GM23338 (cell line): ENCODE results near the gene MRPS31. TPM values are rescaled to one million over a fixed set of nuclear protein-coding genes. Genes with fewer than 3 reads are reported as not detected.

ENCODE experiments used
- ATAC-seq: fragments of 200-7000 bp; cut with Tn5 transposase; 3 replicates; pipeline ENCODE4 v1.9.1; 2020
- DNase-seq: peaks from one replicate; pipeline ENCODE4 v3.0.0-alpha.2; 2015; ENCODE audit warnings: low spot score
- H2AFZ ChIP-seq: fragments of 200-600 bp; sonication (generic); 2 replicates; pipeline ENCODE4 v1.8.0; 2016; ENCODE audit warnings: antibody characterized with exemption, mild to moderate bottlenecking, moderate library complexity
- H3F3A ChIP-seq: fragments of 200-600 bp; sonication (generic); replicated peaks from 2 replicates; pipeline ENCODE4 v1.8.0; 2017; ENCODE audit warnings: antibody characterized with exemption, mixed run types, low read depth
- H3K27ac ChIP-seq: fragments of 200-600 bp; sonication (generic); 2 replicates; pipeline ENCODE4 v1.6.1; 2016; ENCODE audit warnings: low read depth
- H3K27me3 ChIP-seq: fragments of 200-600 bp; sonication (generic); 2 replicates; pipeline ENCODE4 v1.8.0; 2016; ENCODE audit warnings: mild to moderate bottlenecking, mixed run types, moderate library complexity; ENCODE audit not compliant: insufficient read depth
- H3K36me3 ChIP-seq: fragments of 200-600 bp; sonication (generic); 2 replicates; pipeline ENCODE4 v1.8.0; 2016; ENCODE audit warnings: mild to moderate bottlenecking; ENCODE audit not compliant: insufficient read depth
- H3K4me1 ChIP-seq: fragments of 200-600 bp; sonication (generic); 2 replicates; pipeline ENCODE4 v1.8.0; 2016; ENCODE audit warnings: mild to moderate bottlenecking, moderate library complexity; ENCODE audit not compliant: insufficient read depth
- H3K4me2 ChIP-seq: fragments of 200-600 bp; sonication (generic); 2 replicates; pipeline ENCODE4 v1.7.1; 2017; ENCODE audit warnings: mixed run types
- H3K4me3 ChIP-seq: fragments of 200-600 bp; sonication (generic); 2 replicates; pipeline ENCODE4 v1.6.1; 2016; ENCODE audit warnings: mixed run types
- H3K79me2 ChIP-seq: fragments of 200-600 bp; sonication (generic); replicated peaks from 2 replicates; pipeline ENCODE4 v1.8.0; 2017; ENCODE audit warnings: mild to moderate bottlenecking; ENCODE audit not compliant: insufficient read depth
- H3K9me2 ChIP-seq: fragments of 200-600 bp; sonication (generic); 2 replicates; pipeline ENCODE4 v1.8.0; 2017; ENCODE audit not compliant: insufficient read depth
- H4K20me1 ChIP-seq: fragments of 200-600 bp; sonication (generic); replicated peaks from 2 replicates; pipeline ENCODE4 v1.8.0; 2017; ENCODE audit warnings: mild to moderate bottlenecking; ENCODE audit not compliant: insufficient read depth
- H3K27ac Mint-ChIP-seq: 2 replicates; pipeline ENCODE4 v1.8.0; 2020; ENCODE audit warnings: inconsistent platforms, mild to moderate bottlenecking, moderate library complexity, mixed read lengths
- H3K27me3 Mint-ChIP-seq: 3 replicates; pipeline ENCODE4 v1.8.0; 2022; ENCODE audit warnings: low read depth, mild to moderate bottlenecking, moderate library complexity, mixed read lengths, inconsistent platforms; ENCODE audit not compliant: insufficient read depth, poor library complexity
- H3K36me3 Mint-ChIP-seq: 3 replicates; pipeline ENCODE4 v1.8.0; 2021; ENCODE audit warnings: low read depth, mild to moderate bottlenecking, inconsistent platforms, moderate library complexity, mixed read lengths
- H3K4me1 Mint-ChIP-seq: 3 replicates; pipeline ENCODE4 v1.8.0; 2020; ENCODE audit warnings: mild to moderate bottlenecking, inconsistent platforms, mixed read lengths
- H3K4me3 Mint-ChIP-seq: 3 replicates; pipeline ENCODE4 v1.8.0; 2021; ENCODE audit warnings: moderate library complexity, mild to moderate bottlenecking, inconsistent platforms, mixed read lengths
- H3K9me3 Mint-ChIP-seq: 3 replicates; pipeline ENCODE4 v1.8.0; 2020; ENCODE audit warnings: moderate library complexity, mild to moderate bottlenecking, inconsistent platforms, mixed read lengths
- CREB1 ChIP-seq: fragments of 250-450 bp; sonication (Bioruptor Pico); IDR thresholded peaks from 2 replicates; pipeline ENCODE4 v1.5.0; 2020; ENCODE audit warnings: low read depth, mild to moderate bottlenecking, moderate library complexity
- ETS1 ChIP-seq: IDR thresholded peaks from 2 replicates; pipeline ENCODE4 v1.6.1; 2016; ENCODE audit warnings: antibody characterized with exemption
- EZH2 ChIP-seq: fragments of 200-600 bp; sonication (generic); IDR thresholded peaks from one replicate; pipeline ENCODE4 v1.8.0; 2017; ENCODE audit warnings: antibody characterized with exemption, mild to moderate bottlenecking, low read depth; ENCODE audit not compliant: unreplicated experiment
- EZH2phosphoT487 ChIP-seq: fragments of 200-600 bp; sonication (generic); IDR thresholded peaks from one replicate; pipeline ENCODE4 v1.8.1; 2018; ENCODE audit warnings: antibody characterized with exemption; ENCODE audit not compliant: unreplicated experiment
- JUNB ChIP-seq: IDR thresholded peaks from one replicate; pipeline ENCODE4 v1.6.1; 2016; ENCODE audit warnings: antibody characterized with exemption; ENCODE audit not compliant: unreplicated experiment
- NANOG ChIP-seq: IDR thresholded peaks from 2 replicates; pipeline ENCODE4 v1.6.1; 2016; ENCODE audit warnings: antibody characterized with exemption, borderline replicate concordance
- POLR2AphosphoS5 ChIP-seq: IDR thresholded peaks from 2 replicates; pipeline ENCODE4 v1.6.1; 2016; ENCODE audit warnings: antibody characterized with exemption, low read depth
- STAT1 ChIP-seq: IDR thresholded peaks from one replicate; pipeline ENCODE4 v1.6.1; 2016; ENCODE audit warnings: antibody characterized with exemption; ENCODE audit not compliant: unreplicated experiment
- ZNF114 ChIP-seq: fragments of 250-450 bp; sonication (Bioruptor Pico); IDR thresholded peaks from 2 replicates; pipeline ENCODE4 v1.5.0; 2020; ENCODE audit warnings: mild to moderate bottlenecking, moderate library complexity
- ZNF331 ChIP-seq: fragments of 250-450 bp; sonication (Bioruptor Pico); IDR thresholded peaks from 2 replicates; pipeline ENCODE4 v1.5.0; 2020; ENCODE audit warnings: low read depth, mild to moderate bottlenecking, moderate library complexity
- polyA plus RNA-seq: library from polyadenylated mRNA; unstranded; fragments of >200 nt; fragmentation: Nextera tagmentation; extraction: Ambion mirVana; gene quantifications from 2 replicates; pipeline ENCODE4 v1.2.1, GENCODE V29; 2016
- total RNA-seq: library from RNA; depleted of rRNA; stranded (reverse); fragments of >200 nt; shearing (Covaris generic); gene quantifications from 2 replicates; pipeline ENCODE4 v1.2.3, GENCODE V29; 2014
- TF ChIP-seq, protein P1 (sequence below): fragments of 250-450 bp; sonication (Bioruptor Pico); IDR thresholded peaks from 2 replicates; pipeline ENCODE4 v1.5.0; 2020; ENCODE audit warnings: mild to moderate bottlenecking, moderate library complexity
- TF ChIP-seq, protein P2 (sequence below): IDR thresholded peaks from one replicate; pipeline ENCODE4 v1.6.1; 2018; ENCODE audit warnings: antibody characterized with exemption; ENCODE audit not compliant: unreplicated experiment
- TF ChIP-seq, protein P3 (sequence below), 2 experiments: fragments of 200-600 bp in 1 of 2; sonication (generic) in 1 of 2; conservative IDR thresholded peaks; 2 replicates each; pipeline versions ENCODE4 v1.5.1 to v1.6.1; 2016 to 2017; ENCODE audit warnings: antibody characterized with exemption in 2 of 2, low read depth in 2 of 2, mild to moderate bottlenecking in 2 of 2, moderate library complexity in 1 of 2

MRPS31 gene
- total and polyA plus RNA-seq, 2 experiments from 2014 or later, result 26.8 to 62.7 TPM

DNA sequence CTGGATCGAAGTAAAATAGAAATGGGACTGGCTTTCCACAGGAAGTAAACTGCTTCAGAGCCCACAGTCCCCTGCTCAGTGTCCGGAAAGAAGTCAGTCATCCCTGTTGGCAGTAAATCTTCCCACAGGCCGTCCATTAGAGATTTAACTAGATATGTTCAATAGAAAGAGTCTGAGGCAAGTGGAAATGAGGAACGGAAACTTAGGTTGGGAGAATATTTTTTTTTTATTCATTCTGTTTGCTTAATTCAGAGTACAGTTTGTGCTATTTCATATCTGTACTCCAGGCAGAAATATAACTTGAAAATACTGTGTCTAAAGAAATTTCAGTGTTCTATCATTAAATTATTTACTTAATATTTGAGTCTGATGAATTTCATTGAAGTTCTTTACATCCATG is 41.1 kb upstream of the MRPS31 start:
- no peak for ATAC-seq
- peaks cover 63% of the 10 kb centered on the region for H3K36me3 Mint-ChIP-seq
- H3K27ac Mint-ChIP-seq, result no peak overlapping the region
- Histone ChIP-seq H3K9me2 (no peaks in the 10 kb centered on the region), H3K27me3 (no peaks in the 10 kb centered on the region), H3F3A (no peaks in the 10 kb centered on the region), H2AFZ (no peak overlapping the region), H3K79me2 (no peaks in the 10 kb centered on the region), H3K27ac (no peak overlapping the region), H3K4me1 (no peaks in the 10 kb centered on the region), H3K4me2 (no peak overlapping the region), H3K36me3 (no peaks in the 10 kb centered on the region), H4K20me1 (no peaks in the 10 kb centered on the region), H3K4me3 (no peak overlapping the region)
- H3K9me3 Mint-ChIP-seq, result peaks cover 18% of the 10 kb centered on the region; the same call in 2 of the 3 replicates
- TF ChIP-seq POLR2AphosphoS5, result no peak
- no peak for TF ChIP-seq JUNB
- TF ChIP-seq, protein P1, sequence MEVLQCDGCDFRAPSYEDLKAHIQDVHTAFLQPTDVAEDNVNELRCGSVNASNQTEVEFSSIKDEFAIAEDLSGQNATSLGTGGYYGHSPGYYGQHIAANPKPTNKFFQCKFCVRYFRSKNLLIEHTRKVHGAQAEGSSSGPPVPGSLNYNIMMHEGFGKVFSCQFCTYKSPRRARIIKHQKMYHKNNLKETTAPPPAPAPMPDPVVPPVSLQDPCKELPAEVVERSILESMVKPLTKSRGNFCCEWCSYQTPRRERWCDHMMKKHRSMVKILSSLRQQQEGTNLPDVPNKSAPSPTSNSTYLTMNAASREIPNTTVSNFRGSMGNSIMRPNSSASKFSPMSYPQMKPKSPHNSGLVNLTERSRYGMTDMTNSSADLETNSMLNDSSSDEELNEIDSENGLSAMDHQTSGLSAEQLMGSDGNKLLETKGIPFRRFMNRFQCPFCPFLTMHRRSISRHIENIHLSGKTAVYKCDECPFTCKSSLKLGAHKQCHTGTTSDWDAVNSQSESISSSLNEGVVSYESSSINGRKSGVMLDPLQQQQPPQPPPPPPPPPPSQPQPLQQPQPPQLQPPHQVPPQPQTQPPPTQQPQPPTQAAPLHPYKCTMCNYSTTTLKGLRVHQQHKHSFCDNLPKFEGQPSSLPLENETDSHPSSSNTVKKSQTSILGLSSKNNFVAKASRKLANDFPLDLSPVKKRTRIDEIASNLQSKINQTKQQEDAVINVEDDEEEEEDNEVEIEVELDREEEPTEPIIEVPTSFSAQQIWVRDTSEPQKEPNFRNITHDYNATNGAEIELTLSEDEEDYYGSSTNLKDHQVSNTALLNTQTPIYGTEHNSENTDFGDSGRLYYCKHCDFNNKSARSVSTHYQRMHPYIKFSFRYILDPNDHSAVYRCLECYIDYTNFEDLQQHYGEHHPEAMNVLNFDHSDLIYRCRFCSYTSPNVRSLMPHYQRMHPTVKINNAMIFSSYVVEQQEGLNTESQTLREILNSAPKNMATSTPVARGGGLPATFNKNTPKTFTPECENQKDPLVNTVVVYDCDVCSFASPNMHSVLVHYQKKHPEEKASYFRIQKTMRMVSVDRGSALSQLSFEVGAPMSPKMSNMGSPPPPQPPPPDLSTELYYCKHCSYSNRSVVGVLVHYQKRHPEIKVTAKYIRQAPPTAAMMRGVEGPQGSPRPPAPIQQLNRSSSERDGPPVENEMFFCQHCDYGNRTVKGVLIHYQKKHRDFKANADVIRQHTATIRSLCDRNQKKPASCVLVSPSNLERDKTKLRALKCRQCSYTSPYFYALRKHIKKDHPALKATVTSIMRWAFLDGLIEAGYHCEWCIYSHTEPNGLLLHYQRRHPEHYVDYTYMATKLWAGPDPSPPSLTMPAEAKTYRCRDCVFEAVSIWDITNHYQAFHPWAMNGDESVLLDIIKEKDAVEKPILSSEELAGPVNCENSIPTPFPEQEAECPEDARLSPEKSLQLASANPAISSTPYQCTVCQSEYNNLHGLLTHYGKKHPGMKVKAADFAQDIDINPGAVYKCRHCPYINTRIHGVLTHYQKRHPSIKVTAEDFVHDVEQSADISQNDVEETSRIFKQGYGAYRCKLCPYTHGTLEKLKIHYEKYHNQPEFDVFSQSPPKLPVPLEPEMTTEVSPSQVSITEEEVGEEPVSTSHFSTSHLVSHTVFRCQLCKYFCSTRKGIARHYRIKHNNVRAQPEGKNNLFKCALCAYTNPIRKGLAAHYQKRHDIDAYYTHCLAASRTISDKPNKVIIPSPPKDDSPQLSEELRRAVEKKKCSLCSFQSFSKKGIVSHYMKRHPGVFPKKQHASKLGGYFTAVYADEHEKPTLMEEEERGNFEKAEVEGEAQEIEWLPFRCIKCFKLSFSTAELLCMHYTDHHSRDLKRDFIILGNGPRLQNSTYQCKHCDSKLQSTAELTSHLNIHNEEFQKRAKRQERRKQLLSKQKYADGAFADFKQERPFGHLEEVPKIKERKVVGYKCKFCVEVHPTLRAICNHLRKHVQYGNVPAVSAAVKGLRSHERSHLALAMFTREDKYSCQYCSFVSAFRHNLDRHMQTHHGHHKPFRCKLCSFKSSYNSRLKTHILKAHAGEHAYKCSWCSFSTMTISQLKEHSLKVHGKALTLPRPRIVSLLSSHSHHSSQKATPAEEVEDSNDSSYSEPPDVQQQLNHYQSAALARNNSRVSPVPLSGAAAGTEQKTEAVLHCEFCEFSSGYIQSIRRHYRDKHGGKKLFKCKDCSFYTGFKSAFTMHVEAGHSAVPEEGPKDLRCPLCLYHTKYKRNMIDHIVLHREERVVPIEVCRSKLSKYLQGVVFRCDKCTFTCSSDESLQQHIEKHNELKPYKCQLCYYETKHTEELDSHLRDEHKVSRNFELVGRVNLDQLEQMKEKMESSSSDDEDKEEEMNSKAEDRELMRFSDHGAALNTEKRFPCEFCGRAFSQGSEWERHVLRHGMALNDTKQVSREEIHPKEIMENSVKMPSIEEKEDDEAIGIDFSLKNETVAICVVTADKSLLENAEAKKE (CRISPR knock-in tag), result no peak
- TF ChIP-seq, protein P2, sequence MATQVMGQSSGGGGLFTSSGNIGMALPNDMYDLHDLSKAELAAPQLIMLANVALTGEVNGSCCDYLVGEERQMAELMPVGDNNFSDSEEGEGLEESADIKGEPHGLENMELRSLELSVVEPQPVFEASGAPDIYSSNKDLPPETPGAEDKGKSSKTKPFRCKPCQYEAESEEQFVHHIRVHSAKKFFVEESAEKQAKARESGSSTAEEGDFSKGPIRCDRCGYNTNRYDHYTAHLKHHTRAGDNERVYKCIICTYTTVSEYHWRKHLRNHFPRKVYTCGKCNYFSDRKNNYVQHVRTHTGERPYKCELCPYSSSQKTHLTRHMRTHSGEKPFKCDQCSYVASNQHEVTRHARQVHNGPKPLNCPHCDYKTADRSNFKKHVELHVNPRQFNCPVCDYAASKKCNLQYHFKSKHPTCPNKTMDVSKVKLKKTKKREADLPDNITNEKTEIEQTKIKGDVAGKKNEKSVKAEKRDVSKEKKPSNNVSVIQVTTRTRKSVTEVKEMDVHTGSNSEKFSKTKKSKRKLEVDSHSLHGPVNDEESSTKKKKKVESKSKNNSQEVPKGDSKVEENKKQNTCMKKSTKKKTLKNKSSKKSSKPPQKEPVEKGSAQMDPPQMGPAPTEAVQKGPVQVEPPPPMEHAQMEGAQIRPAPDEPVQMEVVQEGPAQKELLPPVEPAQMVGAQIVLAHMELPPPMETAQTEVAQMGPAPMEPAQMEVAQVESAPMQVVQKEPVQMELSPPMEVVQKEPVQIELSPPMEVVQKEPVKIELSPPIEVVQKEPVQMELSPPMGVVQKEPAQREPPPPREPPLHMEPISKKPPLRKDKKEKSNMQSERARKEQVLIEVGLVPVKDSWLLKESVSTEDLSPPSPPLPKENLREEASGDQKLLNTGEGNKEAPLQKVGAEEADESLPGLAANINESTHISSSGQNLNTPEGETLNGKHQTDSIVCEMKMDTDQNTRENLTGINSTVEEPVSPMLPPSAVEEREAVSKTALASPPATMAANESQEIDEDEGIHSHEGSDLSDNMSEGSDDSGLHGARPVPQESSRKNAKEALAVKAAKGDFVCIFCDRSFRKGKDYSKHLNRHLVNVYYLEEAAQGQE, result no peak
- TF ChIP-seq ZNF114 (CRISPR knock-in tag), result no peak
- TF ChIP-seq ZNF331 (CRISPR knock-in tag), result no peak
- TF ChIP-seq EZH2, result no peak
- no peak for TF ChIP-seq ETS1
- TF ChIP-seq, protein P3, sequence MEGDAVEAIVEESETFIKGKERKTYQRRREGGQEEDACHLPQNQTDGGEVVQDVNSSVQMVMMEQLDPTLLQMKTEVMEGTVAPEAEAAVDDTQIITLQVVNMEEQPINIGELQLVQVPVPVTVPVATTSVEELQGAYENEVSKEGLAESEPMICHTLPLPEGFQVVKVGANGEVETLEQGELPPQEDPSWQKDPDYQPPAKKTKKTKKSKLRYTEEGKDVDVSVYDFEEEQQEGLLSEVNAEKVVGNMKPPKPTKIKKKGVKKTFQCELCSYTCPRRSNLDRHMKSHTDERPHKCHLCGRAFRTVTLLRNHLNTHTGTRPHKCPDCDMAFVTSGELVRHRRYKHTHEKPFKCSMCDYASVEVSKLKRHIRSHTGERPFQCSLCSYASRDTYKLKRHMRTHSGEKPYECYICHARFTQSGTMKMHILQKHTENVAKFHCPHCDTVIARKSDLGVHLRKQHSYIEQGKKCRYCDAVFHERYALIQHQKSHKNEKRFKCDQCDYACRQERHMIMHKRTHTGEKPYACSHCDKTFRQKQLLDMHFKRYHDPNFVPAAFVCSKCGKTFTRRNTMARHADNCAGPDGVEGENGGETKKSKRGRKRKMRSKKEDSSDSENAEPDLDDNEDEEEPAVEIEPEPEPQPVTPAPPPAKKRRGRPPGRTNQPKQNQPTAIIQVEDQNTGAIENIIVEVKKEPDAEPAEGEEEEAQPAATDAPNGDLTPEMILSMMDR (conservative IDR thresholded peaks at IDR 0.05; ENCODE audit: low read depth in 2 of 2), result no peak
- TF ChIP-seq EZH2phosphoT487, result no peak
- no peak for TF ChIP-seq NANOG
- no peak for TF ChIP-seq CREB1 (CRISPR knock-in tag)
- TF ChIP-seq STAT1, result no peak
- no peaks in the 10 kb centered on the region for H3K27me3 Mint-ChIP-seq
- no peak overlapping the region for H3K4me3 Mint-ChIP-seq
- DNase-seq, result no peak
- H3K4me1 Mint-ChIP-seq, result no peaks in the 10 kb centered on the region
